ENCODE results near the gene LILRA2. TPM values are rescaled to one million over a fixed set of nuclear protein-coding genes. Genes with fewer than 3 reads are reported as not detected.

LILRA2 gene
- polyA plus RNA-seq, 1 donor (not counting 4 experiments of a cell fraction or from before 2014, with no cell fraction given), result not detected

Small RNAs within 50 kb of the gene (small RNA-seq; reads per million reads assigned to genes)
- 0 reads per million in 3 experiments for gene AC245036.2 (ENCODE audit: insufficient read length in 3 of 3, low read depth in 3 of 3, low replicate concordance in 1 of 3)

Other genes starting within 250 kb of the LILRA2 start
- gene LILRA4, start 234.6 kb upstream of the LILRA2 start, polyA plus RNA-seq, result not detected in 3 replicates
- not detected in 3 replicates for gene LAIR1, start 208.9 kb upstream of the LILRA2 start, polyA plus RNA-seq
- 0.05 to 0.13 TPM in 2 of 3 replicates, not detected in the other for gene TTYH1, start 158.3 kb upstream of the LILRA2 start, polyA plus RNA-seq
- gene LENG8, start 124.6 kb upstream of the LILRA2 start, polyA plus RNA-seq, result 29.4 to 75.6 TPM (median 33.4 TPM) in 3 replicates
- 1.3 to 2.2 TPM (median 2.1 TPM) in 3 replicates for gene LENG9, start 110.0 kb upstream of the LILRA2 start, polyA plus RNA-seq
- 8.6 to 16.4 TPM (median 9.4 TPM) in 3 replicates for gene CDC42EP5, start 100.5 kb upstream of the LILRA2 start, polyA plus RNA-seq
- not detected in 3 replicates for gene LAIR2, start 71.0 kb upstream of the LILRA2 start, polyA plus RNA-seq
- not detected in 3 replicates for gene LILRA1, start 19.8 kb downstream of the LILRA2 start, polyA plus RNA-seq
- gene LILRB1, start 56.7 kb downstream of the LILRA2 start, polyA plus RNA-seq, result not detected in 3 replicates
- not detected in 3 replicates for gene LILRB4, start 89.2 kb downstream of the LILRA2 start, polyA plus RNA-seq
- not detected in 3 replicates for gene KIR3DL3, start 150.7 kb downstream of the LILRA2 start, polyA plus RNA-seq
- gene KIR2DL3, start 164.7 kb downstream of the LILRA2 start, polyA plus RNA-seq, result not detected in 3 replicates
- gene KIR2DL1, start 196.0 kb downstream of the LILRA2 start, polyA plus RNA-seq, result not detected in 3 replicates
- not detected in 3 replicates for gene KIR2DL4, start 229.8 kb downstream of the LILRA2 start, polyA plus RNA-seq
- gene KIR3DL1, start 242.7 kb downstream of the LILRA2 start, polyA plus RNA-seq, result not detected in 3 replicates